Urinary bladder (tissue), 4 donors: Measurements from ENCODE around the gene ITPK1. TPM values are rescaled to one million over a fixed set of nuclear protein-coding genes. Genes with fewer than 3 reads are reported as not detected.

Experiments
- DNase-seq: peaks from one replicate; pipeline ENCODE4 v3.0.0-alpha.2; 2015; ENCODE audit errors: extremely low spot score
- H3K27ac ChIP-seq: one replicate; pipeline ENCODE4 v1.5.1; 2013; ENCODE audit warnings: low read depth, mild to moderate bottlenecking, moderate library complexity
- H3K36me3 ChIP-seq: one replicate; pipeline ENCODE4 v1.6.1; 2013; ENCODE audit warnings: mild to moderate bottlenecking, moderate library complexity; ENCODE audit not compliant: insufficient read depth
- H3K4me1 ChIP-seq: one replicate; pipeline ENCODE4 v1.6.1; 2013; ENCODE audit warnings: mild to moderate bottlenecking, moderate library complexity; ENCODE audit not compliant: insufficient read depth
- H3K4me3 ChIP-seq: one replicate; pipeline ENCODE4 v1.5.1; 2013; ENCODE audit warnings: low read depth, low read length
- WGBS: extraction: QIAGEN DNeasy Blood & Tissue Kit; methylation state at CpG from one replicate; pipeline ENCODE4 v1.1.7; 2013; 5-methylcytosine and 5-hydroxymethylcytosine counted together
- polyA plus RNA-seq: library from polyadenylated mRNA; stranded (reverse); fragments of 200-250 nt; gene quantifications from one replicate; pipeline ENCODE4 v1.2.3, GENCODE V29; 2013
- total RNA-seq: library from RNA; depleted of rRNA; stranded (reverse); fragments of >200 nt; gene quantifications from one replicate; pipeline ENCODE4 v1.2.3, GENCODE V29; 2014
- donor health status: healthy with polysubstance abuse.
- donor health status: healthy.

Gene ITPK1
- total and polyA plus RNA-seq, 2 donors: 15.8 to 109 TPM

DNA sequence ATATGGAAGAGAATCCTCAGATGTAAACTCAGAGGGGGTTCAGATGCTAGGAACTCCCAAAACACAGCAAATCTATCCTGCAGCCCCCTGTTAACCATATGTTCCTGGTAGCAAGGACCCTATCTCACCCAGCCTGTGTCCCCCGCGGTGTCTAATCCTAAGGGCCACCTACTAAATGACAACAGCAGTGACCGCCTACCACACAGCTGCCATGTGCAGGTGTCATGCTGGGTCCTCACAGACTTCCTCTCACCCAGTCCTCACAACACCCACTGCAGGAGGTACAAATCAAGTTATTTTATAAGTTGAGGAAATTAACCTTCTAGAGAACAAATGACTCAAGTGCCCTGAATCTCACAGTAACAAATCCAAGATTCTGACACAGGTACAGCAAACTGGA is 73.9 kb downstream of the ITPK1 start:
- Histone ChIP-seq H3K27ac (no peak overlapping the region), H3K36me3 (no peaks in the 10 kb centered on the region), H3K4me3 (no peak overlapping the region), H3K4me1 (no peaks in the 10 kb centered on the region)
- no peak for DNase-seq
- 95% methylated on average over 3 of the region's 3 CpGs for WGBS

DNA sequence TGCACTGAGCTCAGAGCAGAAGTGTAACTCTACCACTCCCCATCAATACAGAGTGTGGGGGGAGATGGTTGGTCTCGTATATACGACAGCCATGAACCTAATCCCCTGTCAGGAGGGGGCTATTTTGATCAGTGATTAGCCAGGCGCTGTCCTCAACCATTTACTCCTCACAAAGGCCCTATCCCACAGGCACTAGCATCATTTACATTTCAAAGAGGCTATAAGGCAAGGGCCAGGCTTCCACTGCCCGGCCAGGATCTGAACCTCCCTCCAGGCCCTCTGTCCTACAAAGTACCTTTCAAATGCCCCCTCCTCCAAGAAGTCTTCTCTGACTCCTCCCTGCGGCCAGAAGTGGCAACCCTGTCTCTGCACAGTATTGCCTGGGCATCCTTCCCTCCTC is 74.7 kb downstream of the ITPK1 start:
- no peak overlapping the region for H3K4me3 ChIP-seq
- no peak overlapping the region for H3K27ac ChIP-seq
- H3K36me3 ChIP-seq: no peaks in the 10 kb centered on the region
- no peaks in the 10 kb centered on the region for H3K4me1 ChIP-seq
- no peak for DNase-seq
- 77% methylated on average over 5 of the region's 5 CpGs for WGBS

DNA sequence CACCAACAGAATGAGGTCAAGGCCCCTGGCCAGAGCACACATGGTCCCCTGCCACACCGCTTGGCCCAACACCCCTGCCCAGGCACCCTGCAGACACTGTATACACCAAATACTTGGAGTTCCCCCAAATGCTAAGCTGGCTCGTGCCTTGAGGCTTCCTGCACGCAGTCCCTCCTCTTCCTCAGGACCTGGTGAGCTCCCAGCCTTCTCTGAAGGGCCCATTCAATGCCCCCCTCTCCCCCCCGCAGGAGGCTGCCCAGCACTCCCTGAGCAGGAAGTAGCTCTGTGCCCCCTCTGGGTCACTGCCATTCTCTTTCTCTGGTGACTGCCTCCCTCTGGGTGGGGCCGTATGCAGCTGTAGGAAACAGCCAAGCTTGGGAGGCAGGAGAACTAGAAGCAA is 75.3 kb downstream of the ITPK1 start:
- Histone ChIP-seq H3K27ac (no peak overlapping the region), H3K36me3 (no peaks in the 10 kb centered on the region), H3K4me1 (no peaks in the 10 kb centered on the region), H3K4me3 (no peak overlapping the region)
- DNase-seq: no peak
- 53% methylated on average over 5 of the region's 5 CpGs for WGBS

DNA sequence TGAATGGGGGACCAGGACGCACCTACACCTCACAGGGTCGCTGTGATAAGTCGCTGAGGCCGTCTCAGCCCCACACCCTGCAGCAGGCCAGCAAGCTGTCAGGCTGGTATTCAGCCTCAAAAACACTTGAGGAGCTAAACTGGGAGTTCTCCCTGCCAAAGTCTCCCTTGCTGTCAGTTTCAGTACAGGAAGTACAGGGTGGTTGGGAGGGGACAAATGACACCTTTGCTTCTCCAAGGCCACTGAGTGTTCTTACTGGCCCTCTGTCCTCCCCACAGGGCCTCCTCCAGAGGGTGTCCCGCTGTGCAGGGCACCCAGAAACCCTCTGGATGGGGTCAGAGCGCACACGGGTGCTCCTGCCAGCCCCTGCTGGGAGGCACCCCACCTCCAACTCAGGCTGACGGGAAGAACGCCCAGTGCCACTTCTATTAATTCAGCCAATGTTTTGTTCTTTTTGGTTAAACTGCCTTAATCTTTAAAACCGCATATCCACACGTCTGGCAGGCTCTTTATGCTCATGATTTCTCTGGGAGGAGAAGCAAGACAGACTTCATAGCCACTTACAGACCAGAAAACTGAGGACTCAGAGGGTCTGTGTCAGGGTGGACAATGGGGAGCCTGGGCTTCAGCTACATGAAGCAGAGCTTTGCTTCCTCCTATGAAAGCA is 75.9 kb downstream of the ITPK1 start:
- DNase-seq: no peak
- Histone ChIP-seq H3K4me3 (no peak overlapping the region), H3K27ac (no peak overlapping the region), H3K36me3 (no peaks in the 10 kb centered on the region), H3K4me1 (no peaks in the 10 kb centered on the region)
- WGBS: 60% methylated on average over 11 of the region's 11 CpGs

DNA sequence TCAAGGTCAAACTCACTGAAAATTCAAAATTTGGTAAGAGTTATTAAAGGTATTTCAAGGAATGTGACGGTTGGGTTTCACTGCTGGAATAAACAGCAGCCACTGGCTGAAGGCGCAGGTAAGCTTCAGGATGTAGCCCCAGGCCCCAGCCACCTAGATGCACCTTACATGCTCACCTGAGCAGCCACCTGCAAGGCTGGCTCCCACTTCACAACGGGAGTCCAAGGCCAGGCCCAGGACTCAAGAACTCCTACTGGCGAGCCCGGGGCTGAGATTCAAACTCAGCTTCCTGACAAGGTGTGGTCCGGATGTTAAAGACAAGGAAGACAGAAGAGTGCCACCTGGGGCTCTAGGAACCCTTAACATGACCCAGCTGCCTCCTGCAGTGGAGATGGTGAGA is 78.4 kb downstream of the ITPK1 start:
- H3K4me3 ChIP-seq: no peak overlapping the region
- DNase-seq: no peak
- H3K4me1 ChIP-seq: no peaks in the 10 kb centered on the region
- 60% methylated on average over 6 of the region's 6 CpGs for WGBS
- no peaks in the 10 kb centered on the region for H3K36me3 ChIP-seq
- no peak overlapping the region for H3K27ac ChIP-seq

DNA sequence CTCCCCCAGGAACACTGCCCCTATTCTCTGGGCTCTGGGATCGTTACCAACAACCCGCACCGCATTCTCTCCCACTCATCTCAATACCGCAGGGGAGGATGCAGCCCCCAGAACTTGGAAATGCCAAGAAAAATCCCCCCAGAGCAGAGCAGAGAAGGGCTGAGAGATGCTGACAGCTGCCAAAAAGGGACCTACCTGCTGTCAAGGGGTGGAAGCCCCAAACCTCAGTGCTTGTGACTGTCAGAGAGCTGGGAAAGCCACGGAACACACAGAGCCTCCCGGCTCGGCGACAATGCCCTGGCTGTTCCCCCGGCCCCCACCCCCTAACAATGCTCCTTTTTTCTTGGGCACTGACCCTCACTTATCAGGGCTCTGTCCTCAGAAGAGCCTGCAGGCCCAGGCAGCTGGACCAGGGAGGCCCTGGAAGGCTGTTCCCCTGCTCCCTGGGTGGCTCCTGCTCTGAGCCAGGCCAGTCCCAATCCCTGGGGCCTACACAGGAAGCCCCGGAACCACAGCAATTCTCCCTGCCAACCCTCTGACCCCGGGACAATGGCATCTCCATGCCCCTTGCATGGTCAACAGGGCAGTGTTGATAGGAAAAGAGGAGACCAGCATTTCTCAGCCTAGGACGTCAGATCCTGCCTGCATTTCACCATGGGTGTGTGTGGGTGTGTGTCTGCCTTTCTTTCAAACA is 78.9 kb downstream of the ITPK1 start:
- no peak for DNase-seq
- Histone ChIP-seq H3K4me1 (no peaks in the 10 kb centered on the region), H3K36me3 (no peaks in the 10 kb centered on the region), H3K4me3 (no peak overlapping the region), H3K27ac (no peak overlapping the region)
- WGBS: 63% methylated on average over 12 of the region's 12 CpGs

DNA sequence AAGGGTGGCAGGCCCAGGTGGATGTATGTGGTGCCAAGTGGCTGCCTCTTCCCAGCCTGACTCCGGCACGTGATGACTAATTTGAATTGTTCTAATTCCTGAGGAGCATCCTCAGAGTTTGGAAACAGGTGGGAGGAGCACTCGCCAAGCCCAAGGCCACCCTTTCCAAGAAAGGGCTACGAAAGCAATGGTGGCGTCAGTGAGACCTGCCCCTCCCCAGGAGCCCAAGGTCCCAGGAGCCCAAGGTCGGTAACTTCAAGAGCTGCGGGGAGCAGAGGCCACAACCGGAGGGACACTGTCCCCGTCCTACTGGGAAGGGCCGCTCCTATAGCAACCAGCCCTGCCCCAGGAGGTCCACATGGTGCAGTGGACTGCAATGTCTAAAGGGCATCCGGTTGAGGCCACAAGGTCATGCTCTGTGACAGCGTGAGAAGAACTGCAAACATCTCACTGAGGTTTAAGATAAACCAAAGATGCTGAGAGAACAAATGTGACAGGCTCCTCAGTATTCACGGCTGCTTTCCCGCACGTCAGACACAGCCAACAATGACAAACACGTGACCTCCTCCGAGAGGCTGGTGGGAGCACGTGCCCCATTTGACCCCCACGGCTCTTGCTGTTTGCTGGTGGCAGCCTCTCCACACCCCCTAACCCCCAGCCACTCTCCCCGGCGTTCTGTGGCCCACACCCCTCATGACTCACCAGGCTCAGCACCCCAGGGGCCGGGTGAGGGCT is 79.6 kb downstream of the ITPK1 start:
- no peak overlapping the region for H3K27ac ChIP-seq
- H3K4me3 ChIP-seq: no peak overlapping the region
- H3K4me1 ChIP-seq: no peaks in the 10 kb centered on the region
- no peak for DNase-seq
- no peaks in the 10 kb centered on the region for H3K36me3 ChIP-seq
- 59% methylated on average over 22 of the region's 22 CpGs for WGBS

DNA sequence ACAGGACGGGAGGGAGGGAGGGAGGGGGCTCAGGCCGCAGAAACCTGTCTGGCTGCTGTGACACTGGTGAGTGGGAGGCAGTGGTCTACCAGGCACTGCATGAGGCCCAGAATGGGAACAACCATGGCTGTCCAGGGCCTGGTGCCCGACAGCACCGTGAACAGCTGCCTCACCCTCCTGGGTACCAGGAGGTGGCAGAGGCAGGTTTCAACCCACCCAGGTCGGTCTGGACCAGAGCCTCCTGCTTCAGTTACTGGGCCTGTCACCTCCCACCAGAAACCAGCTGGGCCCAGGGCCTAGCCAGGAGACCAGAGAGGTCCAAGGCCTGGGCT is 80.2 kb downstream of the ITPK1 start:
- H3K36me3 ChIP-seq: no peaks in the 10 kb centered on the region
- no peaks in the 10 kb centered on the region for H3K4me1 ChIP-seq
- H3K27ac ChIP-seq: no peak overlapping the region
- DNase-seq: no peak
- 87% methylated on average over 5 of the region's 5 CpGs for WGBS
- no peak overlapping the region for H3K4me3 ChIP-seq

DNA sequence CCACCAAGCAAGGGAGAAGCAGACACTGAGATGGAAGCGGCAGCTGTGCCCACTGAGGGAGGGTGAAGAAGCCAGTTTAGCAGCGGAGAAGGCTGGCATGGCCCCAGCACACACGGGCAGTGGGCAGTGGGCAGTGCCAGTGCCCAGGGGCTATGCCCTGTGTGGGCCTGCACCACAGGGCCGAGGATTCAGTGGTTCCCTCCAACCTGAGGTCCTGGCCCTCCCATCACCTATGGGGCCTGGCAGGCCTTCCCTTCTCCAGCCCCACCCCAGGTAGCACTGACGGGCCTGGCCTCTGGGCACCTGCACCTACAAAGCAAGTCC is 81.1 kb downstream of the ITPK1 start:
- no peak overlapping the region for H3K27ac ChIP-seq
- H3K36me3 ChIP-seq: no peaks in the 10 kb centered on the region
- H3K4me3 ChIP-seq: no peak overlapping the region
- no peaks in the 10 kb centered on the region for H3K4me1 ChIP-seq
- no peak for DNase-seq
- WGBS: 91% methylated on average over 5 of the region's 5 CpGs

DNA sequence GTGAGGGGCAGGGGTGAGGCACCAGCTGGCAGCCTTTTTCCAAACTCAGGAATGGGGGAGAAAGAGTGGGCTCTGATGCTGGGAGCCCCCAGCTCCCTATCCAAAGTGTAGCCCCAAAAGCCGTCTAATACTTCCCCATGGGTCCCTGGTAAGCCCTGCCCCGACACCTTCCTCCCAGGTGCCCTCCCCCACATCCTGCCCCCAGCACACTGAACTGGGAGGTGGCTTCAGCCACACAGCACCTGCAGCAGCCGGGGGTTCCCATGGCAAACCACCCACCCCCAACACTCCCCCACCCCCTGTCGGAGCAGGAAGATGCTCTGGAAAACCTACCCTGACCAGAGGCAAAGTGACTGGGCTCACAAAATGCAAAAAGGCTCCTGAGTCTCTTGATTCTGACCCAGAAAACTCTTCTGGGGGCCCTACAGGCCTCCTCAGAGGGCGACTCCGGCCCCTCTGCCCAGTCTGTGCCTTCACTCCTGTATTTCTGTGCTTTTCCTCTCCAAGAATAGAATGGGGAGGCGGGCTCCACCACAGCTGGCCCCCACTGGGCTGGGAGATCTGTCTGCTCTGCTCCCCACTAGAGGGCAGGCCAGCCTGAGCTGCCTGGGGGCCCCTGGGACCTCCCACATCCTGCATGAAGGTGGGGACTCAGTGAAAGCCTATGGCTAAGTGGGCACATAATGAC is 81.6 kb downstream of the ITPK1 start:
- 86% methylated on average over 7 of the region's 7 CpGs for WGBS
- no peak for DNase-seq
- Histone ChIP-seq H3K4me3 (no peak overlapping the region), H3K36me3 (no peaks in the 10 kb centered on the region), H3K4me1 (no peaks in the 10 kb centered on the region), H3K27ac (no peak overlapping the region)

DNA sequence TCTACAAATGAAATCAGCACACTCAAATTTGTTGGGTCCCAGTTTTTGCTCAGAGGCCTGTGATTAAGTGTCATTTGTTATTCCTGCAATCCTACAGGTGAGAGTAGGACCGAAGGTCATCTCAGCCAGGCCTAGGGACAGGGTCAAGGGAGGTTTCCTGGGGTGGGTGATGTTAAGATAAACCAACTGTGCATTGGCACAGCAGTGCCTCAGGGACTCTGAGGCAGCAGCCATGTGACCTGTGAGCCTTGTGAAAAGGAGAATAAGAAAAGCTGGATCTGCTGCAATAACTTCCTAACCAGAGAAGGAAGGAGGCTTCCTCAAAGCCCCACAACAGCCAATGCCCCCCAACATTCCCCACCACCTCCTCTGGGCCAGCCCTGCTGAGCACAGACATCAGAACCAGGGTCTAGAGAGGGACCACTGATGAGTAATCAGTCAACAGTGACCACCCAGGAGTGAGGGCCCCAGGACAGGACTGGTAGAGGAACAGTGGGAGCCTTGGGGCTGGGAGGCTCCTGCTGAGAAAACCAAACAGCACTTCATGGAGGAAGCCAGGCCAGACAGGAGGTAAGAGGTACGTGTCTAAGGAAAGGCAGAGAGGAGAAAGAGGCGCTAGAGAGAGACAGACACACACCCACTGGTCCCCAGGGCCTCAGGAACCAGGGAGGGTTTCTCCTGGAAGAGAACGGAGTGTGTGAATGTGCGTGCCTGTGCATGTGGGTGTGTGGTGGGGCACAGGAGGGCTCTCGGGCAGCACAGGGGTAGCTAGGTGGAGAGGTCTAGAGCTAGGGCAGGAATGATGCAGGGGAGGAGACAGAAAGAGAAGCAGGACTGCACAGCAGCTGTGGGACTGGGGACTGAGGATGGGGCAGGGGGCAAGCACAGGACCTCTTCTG is 82.4 kb downstream of the ITPK1 start:
- H3K36me3 ChIP-seq: no peaks in the 10 kb centered on the region
- H3K27ac ChIP-seq: no peak overlapping the region
- DNase-seq: no peak
- WGBS: 78% methylated on average over 6 of the region's 6 CpGs
- H3K4me3 ChIP-seq: no peak overlapping the region
- no peaks in the 10 kb centered on the region for H3K4me1 ChIP-seq

DNA sequence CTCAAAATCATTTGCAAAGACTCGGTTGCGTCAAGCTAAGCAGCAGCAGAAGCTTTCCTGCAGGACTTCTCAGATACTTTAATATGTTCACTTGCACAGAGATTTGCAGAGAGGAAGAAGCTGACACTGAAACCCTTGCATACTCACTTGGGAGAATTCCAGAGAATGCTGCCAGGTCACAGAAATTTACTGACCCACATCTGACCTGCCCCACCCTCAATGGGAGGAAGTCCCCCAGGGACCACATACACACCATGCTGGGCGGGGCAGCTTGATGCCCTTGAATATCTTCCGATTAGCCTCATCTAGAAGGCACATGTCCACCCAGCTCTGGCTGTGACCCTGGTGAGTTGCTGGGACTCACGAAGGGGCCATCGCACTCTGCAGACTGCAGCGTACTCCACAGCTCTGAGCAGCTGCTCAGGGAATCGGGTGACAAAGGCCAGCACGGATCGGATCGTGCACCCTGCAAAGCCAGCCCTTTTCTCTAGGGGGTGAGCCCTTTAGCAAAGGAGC is 83.2 kb downstream of the ITPK1 start:
- no peaks in the 10 kb centered on the region for H3K4me1 ChIP-seq
- no peak overlapping the region for H3K27ac ChIP-seq
- no peak overlapping the region for H3K4me3 ChIP-seq
- no peaks in the 10 kb centered on the region for H3K36me3 ChIP-seq
- 60% methylated on average over 11 of the region's 11 CpGs for WGBS
- no peak for DNase-seq
